ENCODE measurements around the gene TP53AIP1.
"Not testable (repeated sequence)": the region's sequence is repeated elsewhere in the genome, so short reads cannot be mapped to it uniquely, and the experiment has no call there.

TP53AIP1 gene

GRCh38 chr11:128928400-128928799 is 14.3 kb downstream of the TP53AIP1 start:
- DNase-seq (ENCODE audit: low spot score in 2 of 2) (no peak), ATAC-seq (replicated peaks; ENCODE audit: extremely low read depth, poor library complexity, severe bottlenecking) (peak; percentile 66)
- peaks cover 14% of the 10 kb centered on the region for H3K27me3 Mint-ChIP-seq
- H3K27ac Mint-ChIP-seq (ENCODE audit: low read depth) = no peak overlapping the region
- H3K4me3 Mint-ChIP-seq = peak overlapping the region; percentile 20
- no peaks in the 10 kb centered on the region for H3K9me3 Mint-ChIP-seq
- H3K36me3 Mint-ChIP-seq (ENCODE audit: insufficient read depth) = no peaks in the 10 kb centered on the region
- H3K4me1 Mint-ChIP-seq = peaks cover 21% of the 10 kb centered on the region

- H3K4me1 Mint-ChIP-seq = peaks cover 21% of the 10 kb centered on the region
- no peaks in the 10 kb centered on the region for H3K9me3 Mint-ChIP-seq
- peak overlapping the region; percentile 20 for H3K4me3 Mint-ChIP-seq
- DNase-seq (ENCODE audit: low spot score in 2 of 2) = no peak
- H3K27me3 Mint-ChIP-seq = peaks cover 10% of the 10 kb centered on the region
- ATAC-seq (replicated peaks; ENCODE audit: extremely low read depth, poor library complexity, severe bottlenecking) = no peak
- no peak overlapping the region for H3K27ac Mint-ChIP-seq (ENCODE audit: low read depth)
- no peaks in the 10 kb centered on the region for H3K36me3 Mint-ChIP-seq (ENCODE audit: insufficient read depth)
Observed at GRCh38 chr11:128927683-128928336, 14.9 kb downstream of the TP53AIP1 start.

- no peak for ATAC-seq (replicated peaks; ENCODE audit: extremely low read depth, poor library complexity, severe bottlenecking)
- Mint-ChIP-seq H3K27me3 (peaks cover 10% of the 10 kb centered on the region), H3K27ac (ENCODE audit: low read depth) (no peak overlapping the region)
Observed at GRCh38 chr11:128927108-128927461, 15.6 kb downstream of the TP53AIP1 start.

GRCh38 chr11:128926437-128927107 is 16.1 kb downstream of the TP53AIP1 start:
- no peaks in the 10 kb centered on the region for H3K36me3 Mint-ChIP-seq (ENCODE audit: insufficient read depth)
- ATAC-seq (replicated peaks; ENCODE audit: extremely low read depth, poor library complexity, severe bottlenecking) (no peak), DNase-seq (ENCODE audit: low spot score in 2 of 2) (no peak)
- peaks cover 11% of the 10 kb centered on the region for H3K27me3 Mint-ChIP-seq
- peaks cover 21% of the 10 kb centered on the region for H3K4me1 Mint-ChIP-seq
- H3K4me3 Mint-ChIP-seq = no peak overlapping the region
- no peak overlapping the region for H3K27ac Mint-ChIP-seq (ENCODE audit: low read depth)
- no peaks in the 10 kb centered on the region for H3K9me3 Mint-ChIP-seq

More at GRCh38 chr11:128927108-128927461, 15.6 kb downstream of the TP53AIP1 start:
- DNase-seq (ENCODE audit: low spot score in 2 of 2) = no peak
- Mint-ChIP-seq H3K4me3 (no peak overlapping the region), H3K9me3 (no peaks in the 10 kb centered on the region), H3K36me3 (ENCODE audit: insufficient read depth) (no peaks in the 10 kb centered on the region), H3K4me1 (peaks cover 21% of the 10 kb centered on the region)

GRCh38 chr11:128926000-128926399 is 16.7 kb downstream of the TP53AIP1 start:
- no peaks in the 10 kb centered on the region for H3K36me3 Mint-ChIP-seq (ENCODE audit: insufficient read depth)
- peaks cover 16% of the 10 kb centered on the region for H3K27me3 Mint-ChIP-seq
- DNase-seq (ENCODE audit: low spot score in 2 of 2) (no peak), ATAC-seq (replicated peaks; ENCODE audit: extremely low read depth, poor library complexity, severe bottlenecking) (no peak)
- H3K4me3 Mint-ChIP-seq = no peak overlapping the region
- no peaks in the 10 kb centered on the region for H3K9me3 Mint-ChIP-seq
- peaks cover 21% of the 10 kb centered on the region for H3K4me1 Mint-ChIP-seq
- H3K27ac Mint-ChIP-seq (ENCODE audit: low read depth) = no peak overlapping the region

GRCh38 chr11:128925250-128925600 is 17.4 kb downstream of the TP53AIP1 start:
- Mint-ChIP-seq H3K36me3 (ENCODE audit: insufficient read depth) (no peaks in the 10 kb centered on the region), H3K27me3 (peaks cover 24% of the 10 kb centered on the region), H3K4me1 (peaks cover 21% of the 10 kb centered on the region), H3K27ac (ENCODE audit: low read depth) (no peak overlapping the region), H3K4me3 (no peak overlapping the region), H3K9me3 (no peaks in the 10 kb centered on the region)
- ATAC-seq (replicated peaks; ENCODE audit: extremely low read depth, poor library complexity, severe bottlenecking) (no peak), DNase-seq (ENCODE audit: low spot score in 2 of 2) (no peak)

GRCh38 chr11:128924510-128925249 is 18.0 kb downstream of the TP53AIP1 start:
- DNase-seq (ENCODE audit: low spot score in 2 of 2) = no peak
- H3K27me3 Mint-ChIP-seq = peaks cover 24% of the 10 kb centered on the region
- no peak for ATAC-seq (replicated peaks; ENCODE audit: extremely low read depth, poor library complexity, severe bottlenecking)
- H3K27ac Mint-ChIP-seq (ENCODE audit: low read depth) = no peak overlapping the region
- no peaks in the 10 kb centered on the region for H3K9me3 Mint-ChIP-seq
- peaks cover 19% of the 10 kb centered on the region for H3K4me1 Mint-ChIP-seq
- peaks cover 1% of the 10 kb centered on the region for H3K36me3 Mint-ChIP-seq (ENCODE audit: insufficient read depth)
- H3K4me3 Mint-ChIP-seq = no peak overlapping the region

GRCh38 chr11:128924104-128924503 is 18.6 kb downstream of the TP53AIP1 start:
- no peaks in the 10 kb centered on the region for H3K9me3 Mint-ChIP-seq
- H3K4me1 Mint-ChIP-seq = peaks cover 13% of the 10 kb centered on the region
- H3K36me3 Mint-ChIP-seq (ENCODE audit: insufficient read depth) = peaks cover 2% of the 10 kb centered on the region
- DNase-seq (ENCODE audit: low spot score in 2 of 2) = no peak
- peaks cover 23% of the 10 kb centered on the region for H3K27me3 Mint-ChIP-seq
- no peak for ATAC-seq (replicated peaks; ENCODE audit: extremely low read depth, poor library complexity, severe bottlenecking)
- no peak overlapping the region for H3K4me3 Mint-ChIP-seq
- no peak overlapping the region for H3K27ac Mint-ChIP-seq (ENCODE audit: low read depth)

GRCh38 chr11:128921793-128922192 is 20.9 kb downstream of the TP53AIP1 start:
- DNase-seq (ENCODE audit: low spot score in 2 of 2) (no peak), ATAC-seq (replicated peaks; ENCODE audit: extremely low read depth, poor library complexity, severe bottlenecking) (no peak)
- peaks cover 34% of the 10 kb centered on the region for H3K27me3 Mint-ChIP-seq

GRCh38 chr11:128920666-128921065 is 22.0 kb downstream of the TP53AIP1 start:
- H3K36me3 Mint-ChIP-seq (ENCODE audit: insufficient read depth) = peaks cover 2% of the 10 kb centered on the region
- H3K9me3 Mint-ChIP-seq = no peaks in the 10 kb centered on the region
- no peak overlapping the region for H3K4me3 Mint-ChIP-seq
- no peak overlapping the region for H3K27ac Mint-ChIP-seq (ENCODE audit: low read depth)
- no peak for ATAC-seq (replicated peaks; ENCODE audit: extremely low read depth, poor library complexity, severe bottlenecking)
- H3K4me1 Mint-ChIP-seq = no peaks in the 10 kb centered on the region
- H3K27me3 Mint-ChIP-seq = peaks cover 42% of the 10 kb centered on the region
- no peak for DNase-seq (ENCODE audit: low spot score in 2 of 2)

More at GRCh38 chr11:128921793-128922192, 20.9 kb downstream of the TP53AIP1 start:
- Mint-ChIP-seq H3K36me3 (ENCODE audit: insufficient read depth) (peaks cover 2% of the 10 kb centered on the region), H3K4me3 (no peak overlapping the region), H3K4me1 (no peaks in the 10 kb centered on the region), H3K27ac (ENCODE audit: low read depth) (no peak overlapping the region), H3K9me3 (no peaks in the 10 kb centered on the region)

GRCh38 chr11:128919635-128920034 is 23.0 kb downstream of the TP53AIP1 start:
- H3K4me1 Mint-ChIP-seq; H3K9me3 Mint-ChIP-seq; DNase-seq (ENCODE audit: low spot score in 2 of 2); ATAC-seq (replicated peaks; ENCODE audit: extremely low read depth, poor library complexity, severe bottlenecking); H3K27ac Mint-ChIP-seq (ENCODE audit: low read depth); H3K4me3 Mint-ChIP-seq; H3K36me3 Mint-ChIP-seq (ENCODE audit: insufficient read depth): not testable (repeated sequence)
- H3K27me3 Mint-ChIP-seq = peaks cover 42% of the 10 kb centered on the region

GRCh38 chr11:128919216-128919615 is 23.5 kb downstream of the TP53AIP1 start:
- no peak overlapping the region for H3K27ac Mint-ChIP-seq (ENCODE audit: low read depth)
- H3K9me3 Mint-ChIP-seq = no peaks in the 10 kb centered on the region
- no peak for DNase-seq (ENCODE audit: low spot score in 2 of 2)
- H3K36me3 Mint-ChIP-seq (ENCODE audit: insufficient read depth) = peaks cover 2% of the 10 kb centered on the region
- ATAC-seq (replicated peaks; ENCODE audit: extremely low read depth, poor library complexity, severe bottlenecking) = no peak
- H3K4me3 Mint-ChIP-seq = no peak overlapping the region
- H3K27me3 Mint-ChIP-seq = peaks cover 42% of the 10 kb centered on the region
- no peaks in the 10 kb centered on the region for H3K4me1 Mint-ChIP-seq
